Adrenal gland (tissue), 5 donors: ENCODE data around the gene FCHSD2.

Experiments used
- POLR2A ChIP-seq, 2 donors: fragments of 450-650 bp; IDR thresholded peaks; one replicate each; pipeline ENCODE4 v1.6.1; 2017; ENCODE audit warnings: antibody characterized with exemption in 2 of 2, mild to moderate bottlenecking in 2 of 2, moderate library complexity in 1 of 2
- TF ChIP-seq, protein P1 (sequence below), 6 experiments: fragments of 450-650 bp in 4 of 6; fragments of 200-600 bp in 2 of 6; sonication (generic) in 1 of 6; IDR thresholded peaks; 1 replicate in 5 of 6; 2 replicates in 1 of 6; pipeline versions ENCODE4 v1.5.1 to v1.8.0; 2016 to 2021; ENCODE audit warnings: antibody characterized with exemption in 6 of 6, mild to moderate bottlenecking in 2 of 6, moderate library complexity in 1 of 6
- donor health status: DM: no; HTN: no; CAD: no.

- TF ChIP-seq, protein P1, sequence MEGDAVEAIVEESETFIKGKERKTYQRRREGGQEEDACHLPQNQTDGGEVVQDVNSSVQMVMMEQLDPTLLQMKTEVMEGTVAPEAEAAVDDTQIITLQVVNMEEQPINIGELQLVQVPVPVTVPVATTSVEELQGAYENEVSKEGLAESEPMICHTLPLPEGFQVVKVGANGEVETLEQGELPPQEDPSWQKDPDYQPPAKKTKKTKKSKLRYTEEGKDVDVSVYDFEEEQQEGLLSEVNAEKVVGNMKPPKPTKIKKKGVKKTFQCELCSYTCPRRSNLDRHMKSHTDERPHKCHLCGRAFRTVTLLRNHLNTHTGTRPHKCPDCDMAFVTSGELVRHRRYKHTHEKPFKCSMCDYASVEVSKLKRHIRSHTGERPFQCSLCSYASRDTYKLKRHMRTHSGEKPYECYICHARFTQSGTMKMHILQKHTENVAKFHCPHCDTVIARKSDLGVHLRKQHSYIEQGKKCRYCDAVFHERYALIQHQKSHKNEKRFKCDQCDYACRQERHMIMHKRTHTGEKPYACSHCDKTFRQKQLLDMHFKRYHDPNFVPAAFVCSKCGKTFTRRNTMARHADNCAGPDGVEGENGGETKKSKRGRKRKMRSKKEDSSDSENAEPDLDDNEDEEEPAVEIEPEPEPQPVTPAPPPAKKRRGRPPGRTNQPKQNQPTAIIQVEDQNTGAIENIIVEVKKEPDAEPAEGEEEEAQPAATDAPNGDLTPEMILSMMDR (IDR thresholded peaks at IDR 0.05), result no peak
- TF ChIP-seq POLR2A (IDR thresholded peaks at IDR 0.05), result no peak
Observed at GRCh38 chr11:72869831-72870230, 272.3 kb downstream of the FCHSD2 start.
